Measurements from ENCODE around the gene PRKAG2. TPM values are rescaled to one million over a fixed set of nuclear protein-coding genes. Genes with fewer than 3 reads are reported as not detected.

Gene PRKAG2
- total and polyA plus RNA-seq, 4 donors, result 17.5 to 33.3 (median 23.9) TPM

- ATAC-seq (ENCODE audit: insufficient read depth, low FRiP score) (no peak), DNase-seq (no peak)
- no peak overlapping the region for H3K9ac ChIP-seq (ENCODE audit: insufficient read depth in 1 of 2, low read length in 2 of 2)
- H3K27ac ChIP-seq (ENCODE audit: low read depth in 1 of 2, low read length in 1 of 2), result no peak overlapping the region
- H3K4me1 ChIP-seq (ENCODE audit: control insufficient read depth in 5 of 5, insufficient read depth in 5 of 5, low read length in 5 of 5), result peaks cover 0 to 10% (median 0%) of the 10 kb centered on the region in 5 donors
- TF ChIP-seq CTCF (IDR thresholded peaks at IDR 0.05; ENCODE audit: control extremely low read depth, extremely low read depth), result no peak
- H3K4me3 ChIP-seq, result no peak overlapping the region
- no peaks in the 10 kb centered on the region for H3K27me3 ChIP-seq (ENCODE audit: control insufficient read depth in 3 of 3, insufficient read depth in 3 of 3, low read length in 2 of 3)
- 84 to 95% methylated on average over 7 of the region's 7 CpGs for WGBS, 2 donors
- H3K36me3 ChIP-seq (ENCODE audit: control insufficient read depth in 4 of 4, insufficient read depth in 4 of 4, low read length in 4 of 4), result no peaks in the 10 kb centered on the region
- H3K9me3 ChIP-seq (ENCODE audit: control insufficient read depth in 4 of 4, insufficient read depth in 3 of 4, low read length in 3 of 4), result peaks cover 0 to 5% (median 0%) of the 10 kb centered on the region in 4 donors
Observed at GRCh38 chr7:151662251-151662826, 214.6 kb downstream of the PRKAG2 start.

- Histone ChIP-seq H3K9me3 (ENCODE audit: control insufficient read depth in 4 of 4, insufficient read depth in 3 of 4, low read length in 3 of 4) (peaks cover 0 to 2% (median 0%) of the 10 kb centered on the region in 4 donors), H3K9ac (ENCODE audit: insufficient read depth in 1 of 2, low read length in 2 of 2) (no peak overlapping the region), H3K4me1 (ENCODE audit: control insufficient read depth in 5 of 5, insufficient read depth in 5 of 5, low read length in 5 of 5) (peaks cover 0 to 10% (median 0%) of the 10 kb centered on the region in 5 donors), H3K36me3 (ENCODE audit: control insufficient read depth in 4 of 4, insufficient read depth in 4 of 4, low read length in 4 of 4) (no peaks in the 10 kb centered on the region), H3K27me3 (ENCODE audit: control insufficient read depth in 3 of 3, insufficient read depth in 3 of 3, low read length in 2 of 3) (no peaks in the 10 kb centered on the region), H3K27ac (ENCODE audit: low read depth in 1 of 2, low read length in 1 of 2) (no peak overlapping the region), H3K4me3 (no peak overlapping the region)
- 79 to 94% methylated on average over 9 of the region's 9 CpGs for WGBS, 2 donors
- no peak for ATAC-seq (ENCODE audit: insufficient read depth, low FRiP score)
- peak in 2 of 3 donors; percentile 25 to 36 for DNase-seq
- no peak for TF ChIP-seq CTCF (IDR thresholded peaks at IDR 0.05; ENCODE audit: control extremely low read depth, extremely low read depth)
Observed at GRCh38 chr7:151661587-151661986, 215.3 kb downstream of the PRKAG2 start.

- Histone ChIP-seq H3K36me3 (ENCODE audit: control insufficient read depth in 4 of 4, insufficient read depth in 4 of 4, low read length in 4 of 4) (no peaks in the 10 kb centered on the region), H3K4me3 (no peak overlapping the region), H3K9ac (ENCODE audit: insufficient read depth in 1 of 2, low read length in 2 of 2) (no peak overlapping the region), H3K9me3 (ENCODE audit: control insufficient read depth in 4 of 4, insufficient read depth in 3 of 4, low read length in 3 of 4) (no peaks in the 10 kb centered on the region), H3K4me1 (ENCODE audit: control insufficient read depth in 5 of 5, insufficient read depth in 5 of 5, low read length in 5 of 5) (peaks cover 0 to 3% (median 0%) of the 10 kb centered on the region in 5 donors), H3K27ac (ENCODE audit: low read depth in 1 of 2, low read length in 1 of 2) (no peak overlapping the region), H3K27me3 (ENCODE audit: control insufficient read depth in 3 of 3, insufficient read depth in 3 of 3, low read length in 2 of 3) (no peaks in the 10 kb centered on the region)
- DNase-seq (no peak), ATAC-seq (ENCODE audit: insufficient read depth, low FRiP score) (no peak)
- no peak for TF ChIP-seq CTCF (IDR thresholded peaks at IDR 0.05; ENCODE audit: control extremely low read depth, extremely low read depth)
- WGBS, 2 donors, result 91 to 94% methylated on average over 5 of the region's 5 CpGs
Observed at GRCh38 chr7:151660141-151660540, 216.8 kb downstream of the PRKAG2 start.

GRCh38 chr7:151659219-151659618 is 217.7 kb downstream of the PRKAG2 start:
- TF ChIP-seq CTCF (IDR thresholded peaks at IDR 0.05; ENCODE audit: control extremely low read depth, extremely low read depth), result no peak
- Histone ChIP-seq H3K4me3 (no peak overlapping the region), H3K27ac (ENCODE audit: low read depth in 1 of 2, low read length in 1 of 2) (no peak overlapping the region), H3K4me1 (ENCODE audit: control insufficient read depth in 5 of 5, insufficient read depth in 5 of 5, low read length in 5 of 5) (no peaks in the 10 kb centered on the region), H3K36me3 (ENCODE audit: control insufficient read depth in 4 of 4, insufficient read depth in 4 of 4, low read length in 4 of 4) (no peaks in the 10 kb centered on the region), H3K9ac (ENCODE audit: insufficient read depth in 1 of 2, low read length in 2 of 2) (no peak overlapping the region), H3K27me3 (ENCODE audit: control insufficient read depth in 3 of 3, insufficient read depth in 3 of 3, low read length in 2 of 3) (no peaks in the 10 kb centered on the region), H3K9me3 (ENCODE audit: control insufficient read depth in 4 of 4, insufficient read depth in 3 of 4, low read length in 3 of 4) (no peaks in the 10 kb centered on the region)
- WGBS, 2 donors, result 92 to 93% methylated on average over 4 of the region's 4 CpGs
- DNase-seq (no peak), ATAC-seq (ENCODE audit: insufficient read depth, low FRiP score) (no peak)
